DMS114 treated with DMSO at 0.1 percent for 48 hours (cell line): ENCODE measurements around the gene FBXL7.
"Not testable (repeated sequence)": the region's sequence is repeated elsewhere in the genome, so short reads cannot be mapped to it uniquely, and the experiment has no call there.

ENCODE experiments used
- DNase-seq: peaks from one replicate; lab custom pipeline; 2025; ENCODE audit not compliant: unreplicated experiment; lab: John Stamatoyannopoulos, UW

Gene FBXL7

DNA sequence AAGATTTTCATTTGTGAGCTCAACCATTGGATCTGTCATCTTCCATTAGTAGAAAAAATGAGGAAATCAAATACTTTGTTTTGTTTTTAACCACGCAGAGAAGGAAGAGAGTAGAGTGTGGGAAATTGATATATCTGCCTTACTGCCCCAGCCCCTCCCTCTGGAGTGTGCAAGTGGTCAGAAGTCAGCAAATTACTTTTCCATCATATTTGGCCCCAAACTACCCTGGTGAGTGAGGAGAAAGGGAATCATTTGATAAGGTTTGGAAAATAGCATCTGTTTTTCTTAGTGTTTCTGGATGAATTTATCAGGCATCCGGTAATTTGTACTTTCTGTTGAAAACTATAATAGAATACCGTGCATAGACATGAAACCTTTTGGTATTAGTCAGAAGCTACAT, 352.2 kb downstream of the FBXL7 start:
- DNase-seq: no peak

GRCh38 chr5:15852949-15853348, 353.0 kb downstream of the FBXL7 start:
- no peak for DNase-seq

DNA sequence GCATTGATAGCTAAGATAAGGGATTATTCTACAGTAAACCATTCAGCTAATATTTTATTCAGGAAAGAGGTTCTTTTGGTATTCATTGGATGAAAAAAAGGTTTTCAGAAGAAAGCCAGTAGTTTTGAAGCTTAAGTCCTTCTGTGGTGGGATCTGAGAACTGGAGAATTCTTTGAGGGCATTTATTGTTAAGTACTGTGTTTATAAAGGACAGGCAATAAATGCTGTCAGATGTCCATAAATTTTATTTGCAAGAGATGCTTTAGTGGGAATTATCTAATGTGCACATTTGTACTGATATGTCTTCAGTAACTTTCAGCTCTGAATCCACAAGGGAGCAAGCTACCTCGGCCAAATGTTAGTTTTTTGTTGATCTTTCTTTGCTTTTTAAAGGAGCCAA, 358.3 kb downstream of the FBXL7 start:
- no peak for DNase-seq

DNA sequence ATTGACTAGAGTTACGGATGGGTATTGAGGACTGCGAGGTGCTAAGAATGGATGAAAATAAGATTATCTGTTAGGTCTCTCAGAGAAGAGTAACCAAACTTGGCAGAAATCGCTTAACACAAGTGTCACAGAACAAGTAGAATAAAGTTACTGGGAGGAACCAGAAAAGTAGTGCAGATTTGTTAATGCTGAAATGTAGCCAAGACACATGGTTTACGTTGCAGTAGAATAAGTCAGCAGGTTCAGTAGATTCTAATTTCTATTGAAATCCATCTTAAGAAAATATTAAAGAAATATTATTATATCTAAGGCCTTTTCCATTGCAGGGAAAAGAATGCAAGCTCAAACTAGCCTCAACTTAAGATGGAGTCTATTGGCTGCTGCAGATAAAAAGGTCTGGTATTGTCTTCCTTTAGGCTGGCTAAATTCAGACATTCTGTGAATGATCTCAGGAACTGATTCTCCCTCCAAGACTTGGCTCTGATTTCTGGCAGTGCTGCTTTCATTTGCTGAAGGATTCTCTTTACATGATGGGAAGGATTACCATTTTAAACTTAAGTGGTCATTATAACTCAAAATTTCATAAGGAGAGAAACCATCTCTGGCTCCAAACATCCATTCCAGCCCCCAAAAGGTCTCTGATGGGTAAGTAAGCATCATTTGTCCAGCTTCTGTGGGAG, 364.7 kb downstream of the FBXL7 start:
- no peak for DNase-seq

DNA sequence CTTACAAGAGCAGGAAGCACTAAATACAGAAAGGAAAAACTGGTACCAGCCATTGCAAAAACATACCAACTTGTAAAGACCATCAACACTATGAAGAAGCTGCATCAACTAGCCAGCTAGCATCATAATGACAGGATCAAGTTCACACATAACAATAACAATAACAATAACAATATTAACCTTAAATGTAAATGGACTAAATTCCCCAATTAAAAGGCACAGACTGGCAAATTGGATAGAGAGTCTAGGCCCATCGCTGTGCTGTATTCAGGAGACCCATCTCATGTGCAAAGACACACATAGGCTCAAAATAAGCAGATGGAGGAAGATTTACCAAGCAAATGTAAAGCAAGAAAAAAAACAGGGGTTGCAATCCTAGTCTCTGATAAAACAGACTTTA, 372.3 kb downstream of the FBXL7 start:
- DNase-seq: not testable (repeated sequence)

DNA sequence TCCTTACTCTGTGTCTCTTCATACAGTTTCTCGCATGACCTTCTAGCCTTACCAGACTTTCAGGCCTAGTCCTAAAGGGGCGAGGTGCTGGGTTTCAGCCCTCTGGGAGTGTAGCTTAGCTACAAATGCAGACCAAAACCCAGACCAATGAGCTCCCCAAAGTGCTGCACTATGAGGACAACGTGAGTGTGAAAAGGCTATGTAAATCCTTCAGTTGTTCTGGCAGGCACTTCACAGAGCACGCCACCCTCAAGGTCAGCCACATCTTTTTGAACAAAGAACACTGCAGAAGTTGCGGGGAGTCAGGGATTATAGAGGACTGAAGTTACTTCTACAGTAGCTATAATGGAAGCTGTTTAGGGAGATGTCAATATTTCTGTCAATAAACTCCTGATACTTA, 377.9 kb downstream of the FBXL7 start:
- DNase-seq: no peak

GRCh38 chr5:15880201-15880600, 380.2 kb downstream of the FBXL7 start:
- no peak for DNase-seq

GRCh38 chr5:15885156-15885555, 385.2 kb downstream of the FBXL7 start:
- no peak for DNase-seq

DNA sequence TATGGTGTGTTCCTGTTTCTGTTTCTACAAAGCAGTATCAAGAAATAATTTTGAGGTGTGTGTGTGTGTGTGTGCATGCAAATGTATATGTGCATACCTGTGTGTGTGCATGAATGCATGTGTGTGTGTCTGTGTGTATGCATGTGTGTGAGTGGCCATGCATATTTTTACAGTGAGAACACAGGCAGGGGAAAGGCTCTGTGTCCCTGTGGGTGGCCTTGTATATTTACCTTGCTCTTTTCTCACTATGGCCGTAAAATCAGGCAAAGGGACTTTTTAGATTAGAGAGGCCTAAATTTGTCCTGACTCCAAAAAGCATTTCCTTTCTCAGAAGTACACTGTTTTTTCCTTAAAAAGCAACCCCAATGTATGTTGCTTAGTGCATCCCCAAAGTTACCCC, 386.2 kb downstream of the FBXL7 start:
- no peak for DNase-seq

DNA sequence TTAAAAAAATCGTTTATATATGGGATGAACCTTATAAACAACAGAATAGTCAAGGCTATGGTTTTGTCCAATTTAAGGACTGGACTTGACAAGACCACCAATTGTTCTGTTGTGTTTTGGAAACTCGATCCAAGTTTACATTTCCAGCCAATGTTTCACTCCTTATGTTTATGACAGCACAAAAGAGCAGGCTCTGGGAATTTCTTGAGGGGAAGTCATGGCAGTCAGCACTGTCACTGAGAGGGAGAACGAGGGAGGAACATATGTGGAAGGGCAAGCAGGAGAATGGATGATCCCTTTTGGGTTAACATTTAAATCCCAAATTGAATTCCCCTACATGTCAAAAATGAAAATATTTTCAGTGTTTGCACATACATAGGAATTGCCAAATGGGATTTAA, 387.1 kb downstream of the FBXL7 start:
- DNase-seq: no peak

GRCh38 chr5:15889001-15889400, 389.0 kb downstream of the FBXL7 start:
- no peak for DNase-seq

- DNase-seq: no peak
These were observed 393.9 kb downstream of the FBXL7 start for GRCh38 chr5:15893866-15894265.

- no peak for DNase-seq
These were observed 397.7 kb downstream of the FBXL7 start for GRCh38 chr5:15897656-15898055.

GRCh38 chr5:15898641-15899040, 398.7 kb downstream of the FBXL7 start:
- DNase-seq: no peak

GRCh38 chr5:15899481-15899880, 399.5 kb downstream of the FBXL7 start:
- no peak for DNase-seq

- no peak for DNase-seq
These were observed 401.2 kb downstream of the FBXL7 start for GRCh38 chr5:15901151-15901550.

DNA sequence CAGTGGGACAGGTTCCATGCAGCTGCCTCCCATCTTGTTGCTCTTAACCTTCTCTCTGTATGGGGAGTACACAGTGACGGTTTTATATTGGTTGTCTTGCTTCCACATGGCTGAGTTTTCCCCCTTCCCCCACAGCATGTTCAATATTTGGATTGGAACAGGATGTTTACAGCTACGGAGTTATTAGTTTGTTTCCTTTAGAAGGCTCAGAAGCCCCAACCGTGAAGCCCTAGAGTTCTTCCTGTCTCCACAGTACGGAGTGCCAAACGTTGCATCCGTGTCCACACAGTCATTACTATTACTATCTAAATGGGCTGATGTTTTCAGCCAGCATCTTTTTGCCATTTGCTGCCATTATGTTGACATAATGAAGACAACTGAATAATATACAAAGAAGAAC, 402.1 kb downstream of the FBXL7 start:
- DNase-seq: no peak

DNA sequence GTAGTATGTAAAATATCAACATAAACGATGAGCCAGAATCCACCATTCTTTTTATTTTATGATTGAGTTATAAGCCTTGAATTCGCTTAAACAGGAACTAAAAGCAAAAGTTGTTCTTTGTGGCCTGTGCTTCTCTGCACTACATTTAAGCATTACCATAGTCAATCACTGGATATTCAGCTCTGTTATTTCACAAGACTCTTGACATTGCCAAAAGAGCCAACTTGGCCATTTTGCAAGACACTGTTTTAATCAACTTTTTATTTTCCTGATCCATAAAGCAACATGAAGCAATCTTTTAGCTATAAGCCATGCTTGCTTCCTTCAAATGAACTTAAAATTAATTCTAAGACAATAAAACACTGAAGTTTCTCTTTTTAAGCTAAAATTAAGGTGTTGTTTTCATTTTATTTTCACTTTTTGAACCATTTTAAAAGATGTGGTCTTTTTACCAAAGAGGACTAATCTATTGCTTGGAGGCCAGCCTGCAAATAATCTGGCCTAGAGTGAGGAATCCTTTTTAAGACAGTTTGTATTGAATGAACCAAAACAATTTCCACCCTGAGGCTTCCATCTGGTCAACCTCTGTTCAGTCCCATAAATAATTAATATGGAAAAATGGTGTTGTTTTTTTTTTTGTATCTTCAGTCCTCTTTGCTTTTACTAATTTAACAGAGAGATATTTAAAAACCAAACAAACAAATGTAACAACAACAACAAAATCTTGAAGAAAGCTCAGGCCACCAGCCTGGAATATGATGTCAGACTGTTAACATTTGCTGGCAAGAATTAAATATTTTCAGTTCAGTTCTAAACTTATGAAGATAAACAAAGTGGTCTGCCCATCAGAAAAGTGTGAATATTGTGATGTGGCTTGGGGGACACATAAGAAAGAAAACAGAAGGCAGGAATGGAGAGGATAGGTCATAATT, 405.2 kb downstream of the FBXL7 start:
- no peak for DNase-seq

- no peak for DNase-seq
These were observed 414.7 kb downstream of the FBXL7 start for GRCh38 chr5:15914638-15915037.

DNA sequence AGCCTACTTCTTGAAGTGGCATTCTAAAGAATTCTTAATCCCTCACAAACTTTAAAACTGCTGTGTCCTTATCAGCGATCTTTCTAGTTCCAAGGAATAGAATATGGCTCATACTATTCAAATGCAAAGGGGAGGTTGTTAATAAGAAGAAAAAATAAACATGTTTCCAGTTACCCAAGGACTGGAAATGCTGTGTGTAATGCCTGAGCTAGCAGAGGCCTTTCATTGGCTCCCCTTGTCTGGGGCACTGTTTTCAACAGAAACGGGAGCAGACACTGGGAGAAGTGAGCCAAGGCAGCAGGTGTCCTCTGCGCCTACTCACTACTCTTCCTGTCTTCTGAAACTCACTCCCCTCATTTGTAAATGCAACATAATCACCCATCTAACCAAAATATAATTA, 426.6 kb downstream of the FBXL7 start:
- DNase-seq: no peak

DNA sequence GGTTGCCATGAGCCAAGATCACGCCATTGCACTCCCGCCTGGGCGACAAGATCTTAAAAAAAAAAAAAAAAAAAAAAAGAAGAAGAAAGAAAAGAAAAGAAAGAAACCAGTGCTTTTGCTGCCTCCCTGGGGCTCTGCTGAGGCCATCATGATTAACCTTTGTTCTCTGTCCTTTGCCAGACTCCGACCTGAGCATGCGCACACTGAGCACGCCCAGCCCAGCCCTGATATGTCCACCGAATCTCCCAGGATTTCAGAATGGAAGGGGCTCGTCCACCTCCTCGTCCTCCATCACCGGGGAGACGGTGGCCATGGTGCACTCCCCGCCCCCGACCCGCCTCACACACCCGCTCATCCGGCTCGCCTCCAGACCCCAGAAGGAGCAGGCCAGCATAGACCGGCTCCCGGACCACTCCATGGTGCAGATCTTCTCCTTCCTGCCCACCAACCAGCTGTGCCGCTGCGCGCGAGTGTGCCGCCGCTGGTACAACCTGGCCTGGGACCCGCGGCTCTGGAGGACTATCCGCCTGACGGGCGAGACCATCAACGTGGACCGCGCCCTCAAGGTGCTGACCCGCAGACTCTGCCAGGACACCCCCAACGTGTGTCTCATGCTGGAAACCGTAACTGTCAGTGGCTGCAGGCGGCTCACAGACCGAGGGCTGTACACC, 427.9 kb downstream of the FBXL7 start:
- no peak for DNase-seq
